Stimulated activated CD8-positive, alpha-beta memory T cell treated with anti-CD3 and anti-CD28 coated beads, Interleukin-7, amount 100 ng/mL, for 48 hours (primary cell): ENCODE measurements around the gene RGMB.

Source experiments
- DNase-seq, 2 donors: peaks; one replicate each; pipeline ENCODE4 v3.0.0-alpha.2; 2020; ENCODE audit warnings: low read depth in 1 of 2; ENCODE audit errors: extremely low read depth in 1 of 2

The RGMB gene

GRCh38 chr5:98768160-98768959 is 5.1 kb upstream of the RGMB start:
- DNase-seq: no peak

- DNase-seq: no peak
Measured at GRCh38 chr5:98768960-98769209, 4.6 kb upstream of the RGMB start.

GRCh38 chr5:98769210-98769958 is 4.1 kb upstream of the RGMB start:
- DNase-seq: no peak

DNA sequence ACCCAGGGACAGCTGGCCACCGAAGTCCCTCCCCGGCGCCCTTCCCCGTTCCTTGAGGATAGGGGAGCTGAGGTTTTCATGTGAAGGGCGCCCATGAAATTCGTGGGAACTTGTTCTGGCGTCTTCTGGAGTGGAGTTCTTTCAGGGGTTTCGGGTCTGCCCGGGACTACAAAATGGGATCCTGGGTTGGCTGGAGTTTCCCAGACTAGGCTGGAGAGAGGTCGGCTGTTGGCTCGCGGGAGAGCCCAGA is 3.6 kb upstream of the RGMB start:
- no peak for DNase-seq

DNA sequence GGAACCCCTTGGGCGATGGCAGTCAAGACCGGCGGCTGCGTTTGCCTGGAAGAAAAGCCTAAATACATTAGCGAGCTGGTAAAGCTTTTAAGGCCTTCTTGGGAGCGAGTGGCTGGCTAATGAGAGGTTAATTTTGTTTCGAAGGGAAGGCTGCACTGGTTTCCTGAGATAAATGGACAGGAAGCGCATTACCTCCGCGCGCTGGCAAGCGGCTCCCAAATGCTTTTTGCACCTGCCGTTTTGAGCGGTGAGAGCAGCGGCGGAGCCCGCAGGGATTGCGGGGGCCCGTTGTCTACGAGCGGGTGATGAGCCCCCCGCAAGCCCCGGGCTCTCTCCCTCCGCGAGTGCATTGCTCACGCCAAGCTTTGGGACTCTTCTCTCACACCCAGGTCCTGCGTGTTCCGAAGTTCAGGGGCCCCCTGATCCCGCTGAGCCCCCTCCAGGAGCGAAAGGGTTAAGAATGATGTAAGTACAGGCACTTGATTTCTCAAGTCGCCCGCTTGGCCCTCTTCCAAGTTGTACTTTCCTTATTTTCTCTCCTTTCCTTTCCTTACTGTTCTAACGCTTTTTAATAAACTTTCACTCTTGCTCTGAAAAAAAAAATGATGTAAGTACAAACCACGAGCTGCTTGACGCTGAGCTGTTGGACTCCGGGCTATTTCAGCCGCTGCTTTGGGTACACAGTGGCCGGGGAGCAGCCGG is 3.1 kb upstream of the RGMB start:
- DNase-seq: no peak

- DNase-seq: no peak
Measured at GRCh38 chr5:98770911-98771322, 2.5 kb upstream of the RGMB start.

DNA sequence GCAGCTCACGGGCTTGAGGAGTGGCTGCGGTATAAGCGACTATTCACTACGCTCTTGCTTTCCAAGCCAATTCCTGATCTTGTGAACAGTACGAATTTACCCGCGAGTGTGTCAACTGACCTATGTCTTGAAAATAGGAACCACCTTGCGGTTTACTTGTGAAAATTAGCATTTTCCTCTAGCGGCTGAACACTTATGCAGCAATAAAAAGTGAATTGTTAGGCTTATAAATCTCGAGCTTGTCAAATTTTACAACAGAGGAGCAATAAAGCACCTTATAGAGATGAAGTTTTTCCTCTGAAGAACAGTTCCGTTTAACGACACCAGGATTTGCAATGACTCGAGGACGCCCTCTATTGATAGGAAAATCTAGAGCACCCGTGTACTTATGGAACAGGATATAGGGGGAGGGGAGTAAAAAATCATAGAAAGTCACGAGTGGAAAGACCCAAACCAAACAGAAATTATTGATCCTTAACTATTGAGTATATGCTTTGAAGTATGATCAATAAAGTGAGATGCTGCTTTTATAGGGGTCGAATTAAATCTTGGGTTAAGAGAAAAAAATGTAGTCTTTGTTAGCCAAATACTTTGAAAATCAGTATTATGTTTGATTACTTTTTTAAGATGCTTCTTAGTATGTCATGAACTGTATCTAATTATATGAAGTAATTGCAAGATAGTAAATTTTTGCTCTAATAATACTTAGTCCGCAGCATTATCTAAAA is 1.9 kb upstream of the RGMB start:
- DNase-seq: no peak

DNA sequence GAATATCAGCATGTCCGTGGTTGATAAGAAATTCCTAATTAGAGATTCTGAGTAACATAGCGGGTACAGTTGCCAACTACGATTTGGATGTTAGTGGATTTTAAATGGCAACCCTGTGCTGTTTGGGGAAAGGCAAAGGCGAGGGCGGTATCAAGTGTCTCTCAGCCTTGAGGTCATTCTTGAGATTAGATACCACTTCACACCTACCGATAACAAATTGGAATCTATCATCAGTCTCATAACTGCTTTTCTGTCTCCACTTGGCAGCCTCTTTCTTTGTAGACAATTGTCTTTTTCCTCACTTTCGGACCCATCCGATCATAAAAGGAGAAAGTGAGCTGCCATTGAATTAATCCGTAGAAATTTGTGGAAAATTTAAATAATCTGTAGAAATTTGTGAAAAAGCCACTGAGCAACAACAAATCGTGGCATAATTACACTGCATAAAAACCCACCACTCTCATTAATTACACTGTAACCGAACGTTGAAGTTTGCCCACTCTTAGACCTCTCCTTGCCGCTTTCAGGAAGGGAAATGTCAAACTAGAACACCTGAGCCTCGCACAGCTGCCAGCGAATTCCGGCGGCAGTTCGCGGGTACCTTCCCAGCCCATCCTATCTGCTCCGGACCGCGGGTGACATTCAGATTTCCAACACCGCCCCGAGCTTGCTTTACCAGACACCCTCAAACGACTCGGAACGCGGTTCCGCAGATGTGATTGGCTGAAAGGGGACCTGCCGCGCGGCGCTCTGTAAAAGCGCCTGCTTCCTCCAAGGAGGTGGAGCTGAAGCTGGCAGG is 849 bp upstream of the RGMB start:
- no peak for DNase-seq

- no peak for DNase-seq
Measured at GRCh38 chr5:98773214-98773463, 324 bp upstream of the RGMB start.

DNA sequence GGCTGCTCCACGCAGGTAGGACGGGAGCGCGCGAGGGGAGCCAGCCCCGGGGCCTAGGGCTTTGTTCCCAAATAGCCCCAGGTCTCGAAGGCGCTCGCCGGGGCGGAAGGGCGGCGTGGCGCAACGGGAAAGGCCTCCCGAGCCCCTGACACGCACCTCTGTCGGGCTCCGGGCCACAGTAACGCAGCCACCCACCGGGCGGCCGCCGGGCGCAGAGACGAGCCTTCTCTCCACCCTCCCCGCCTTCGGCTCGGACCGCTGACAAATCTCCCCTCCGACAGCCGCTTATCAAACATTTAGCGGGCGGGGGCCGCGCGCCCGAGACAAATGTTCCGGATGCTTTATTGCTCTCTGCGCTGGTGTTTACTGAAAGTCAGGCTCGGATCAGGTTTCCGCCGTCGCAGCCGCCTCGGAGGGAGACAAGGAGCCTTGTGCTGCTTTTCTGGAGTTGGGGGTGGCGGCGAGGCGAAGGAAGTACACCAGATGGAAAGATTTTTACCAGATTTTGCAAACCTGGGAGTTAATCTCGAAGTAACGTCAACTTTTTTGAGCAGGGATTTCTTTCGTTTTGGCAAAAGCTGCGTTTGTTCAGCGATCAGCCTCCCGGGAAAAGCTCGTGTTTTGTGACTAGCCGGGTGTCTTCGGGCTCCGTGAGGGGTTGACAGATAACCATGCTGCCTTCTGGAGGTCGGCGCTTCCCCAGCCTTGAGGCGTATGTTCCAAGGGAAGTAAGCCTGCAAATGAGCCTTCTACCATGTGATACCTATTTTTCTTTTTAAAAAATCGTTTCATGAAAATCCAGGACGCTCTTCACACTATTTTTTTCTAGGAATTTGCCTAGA is 950 bp downstream of the RGMB start:
- no peak for DNase-seq

- no peak for DNase-seq
Measured at GRCh38 chr5:98775246-98776065, 2.0 kb downstream of the RGMB start.

DNA sequence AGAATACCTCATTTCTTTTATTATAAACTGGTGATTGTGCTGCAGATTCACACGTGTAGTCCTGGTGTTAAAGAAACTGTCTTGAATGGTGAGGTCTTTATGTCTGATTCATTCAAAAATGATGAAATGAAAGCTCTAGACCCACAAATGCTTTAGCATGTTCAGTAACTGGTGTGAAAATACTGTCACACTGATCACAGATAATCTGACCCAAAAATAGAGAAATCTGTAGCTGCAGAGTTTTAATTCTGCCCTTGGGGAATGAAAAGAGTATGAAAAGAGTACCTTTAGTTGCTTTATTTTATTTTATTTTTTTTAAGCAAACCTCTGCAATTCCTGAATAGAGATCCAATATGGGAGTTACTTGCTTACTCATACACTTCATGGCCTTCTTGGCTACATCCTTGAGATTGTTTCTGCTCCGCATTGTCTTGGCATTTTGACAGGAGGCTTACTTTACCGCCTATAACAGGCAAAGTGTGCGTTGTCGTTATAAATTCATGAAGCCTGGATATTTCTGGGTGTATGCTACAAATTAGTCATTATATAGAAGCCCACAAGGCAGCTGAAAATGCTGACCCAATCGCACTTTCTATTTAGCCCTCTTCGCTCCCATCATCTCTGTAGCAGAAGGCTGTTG is 2.7 kb downstream of the RGMB start:
- DNase-seq: no peak

- DNase-seq: no peak
Measured at GRCh38 chr5:98777295-98777694, 3.8 kb downstream of the RGMB start.

GRCh38 chr5:98779264-98779877 is 5.9 kb downstream of the RGMB start:
- DNase-seq: no peak

- DNase-seq: no peak
Measured at GRCh38 chr5:98780390-98780789, 6.9 kb downstream of the RGMB start.

DNA sequence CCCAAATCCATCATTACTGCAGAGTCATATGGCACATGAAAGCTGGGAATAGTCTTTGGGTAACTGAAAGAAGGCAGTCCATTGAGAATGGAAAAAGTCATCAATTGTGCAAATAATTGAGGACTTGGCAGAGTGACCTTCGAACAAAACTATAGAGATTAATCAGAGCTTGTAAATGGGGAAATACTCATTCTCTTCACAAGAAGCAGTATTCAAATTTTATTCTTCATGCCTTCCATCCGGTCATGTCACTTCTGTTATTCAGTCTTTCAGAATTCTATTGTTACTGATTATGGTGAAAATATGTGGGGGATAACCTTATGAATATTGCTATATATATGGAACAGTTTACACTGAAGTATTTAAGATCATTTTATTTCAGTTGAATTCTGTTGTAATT is 8.1 kb downstream of the RGMB start:
- DNase-seq: no peak

DNA sequence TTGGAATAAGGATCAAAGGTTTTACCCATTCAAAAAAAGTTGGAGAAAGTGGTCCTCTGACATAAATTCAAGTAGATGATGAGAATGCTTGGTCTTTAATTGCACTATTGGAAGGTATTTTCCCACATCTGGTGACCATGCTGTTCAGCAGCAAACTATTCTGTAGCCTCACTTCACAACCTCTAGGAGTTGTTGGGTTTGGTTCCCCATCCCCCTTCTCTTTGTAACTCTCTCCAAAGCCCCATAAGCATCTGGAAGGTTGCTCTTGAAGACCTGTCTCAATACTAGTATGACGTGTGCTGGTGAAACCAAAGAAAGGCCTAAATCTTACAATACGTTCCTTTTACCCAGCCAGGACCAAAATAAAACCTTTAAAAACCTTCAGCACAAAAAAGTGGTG is 8.5 kb downstream of the RGMB start:
- no peak for DNase-seq

DNA sequence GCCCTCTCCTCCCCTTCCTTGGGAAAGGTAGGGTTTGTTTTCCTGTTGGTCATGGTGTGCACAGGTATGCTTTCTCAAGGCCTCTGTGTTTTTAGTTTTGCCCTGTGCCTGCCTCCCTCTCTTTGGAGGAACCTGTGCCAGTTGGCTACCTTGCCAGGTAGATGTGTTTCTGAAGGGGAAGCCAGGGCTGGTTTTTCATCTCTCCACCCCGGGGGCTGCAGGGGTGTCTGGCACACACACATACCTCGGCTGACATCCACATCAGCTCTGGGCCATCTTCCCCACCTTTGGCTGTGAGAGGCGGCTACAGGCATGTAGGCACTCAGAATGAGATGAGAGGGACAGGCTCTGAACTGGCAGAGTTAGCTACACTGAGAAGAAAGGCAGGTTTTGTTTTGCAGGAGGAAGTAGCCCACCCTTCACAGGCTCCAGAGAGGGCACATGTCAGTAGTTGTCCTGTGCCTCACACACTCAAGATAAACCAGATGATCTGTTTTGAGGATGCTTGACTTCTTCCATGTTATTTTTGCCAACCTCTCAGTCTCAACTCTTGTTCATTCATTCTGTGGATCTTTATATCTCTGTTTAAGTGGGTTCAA is 9.7 kb downstream of the RGMB start:
- no peak for DNase-seq
